Inferior parietal cortex (tissue), 1 donor: Measurements from ENCODE around the gene CEP128.

Experiments
- DNase-seq: peaks from one replicate; pipeline ENCODE4 v3.0.0-alpha.2; 2016; ENCODE audit errors: extremely low spot score

Gene CEP128

GRCh38 chr14:80485764-80486163 lies 455.8 kb downstream of the CEP128 start:
- no peak for DNase-seq

GRCh38 chr14:80483331-80483730 lies 458.2 kb downstream of the CEP128 start:
- no peak for DNase-seq

GRCh38 chr14:80477388-80478160 lies 464.0 kb downstream of the CEP128 start:
- DNase-seq, result no peak

- DNase-seq, result no peak
Observed at GRCh38 chr14:80475074-80475473, 466.5 kb downstream of the CEP128 start.

- DNase-seq, result no peak
Observed at GRCh38 chr14:80468331-80469122, 473.0 kb downstream of the CEP128 start.

- DNase-seq, result no peak
Observed at GRCh38 chr14:80465546-80466220, 475.9 kb downstream of the CEP128 start.

GRCh38 chr14:80464531-80465149 lies 476.9 kb downstream of the CEP128 start:
- DNase-seq, result no peak

- no peak for DNase-seq
Observed at GRCh38 chr14:80456209-80456608, 485.3 kb downstream of the CEP128 start.

GRCh38 chr14:80455031-80455430 lies 486.5 kb downstream of the CEP128 start:
- no peak for DNase-seq

- no peak for DNase-seq
Observed at GRCh38 chr14:80448267-80448666, 493.3 kb downstream of the CEP128 start.

- no peak for DNase-seq
Observed at GRCh38 chr14:80447392-80447791, 494.1 kb downstream of the CEP128 start.
